ENCODE results near the gene RIOK3.
"Not testable (repeated sequence)": the region's sequence is repeated elsewhere in the genome, so short reads cannot be mapped to it uniquely, and the experiment has no call there.

The RIOK3 gene

GRCh38 chr18:23451491-23451890 lies 1.6 kb upstream of the RIOK3 start:
- no peak for DNase-seq

GRCh38 chr18:23452347-23452727 lies 750 bp upstream of the RIOK3 start:
- DNase-seq, result no peak

- DNase-seq, result no peak
Measured at GRCh38 chr18:23453680-23454058, 582 bp downstream of the RIOK3 start.

- no peak for DNase-seq
Measured at GRCh38 chr18:23456835-23457234, 3.7 kb downstream of the RIOK3 start.

- DNase-seq, result no peak
Measured at GRCh38 chr18:23458830-23459529, 5.9 kb downstream of the RIOK3 start.

GRCh38 chr18:23459530-23459921 lies 6.4 kb downstream of the RIOK3 start:
- no peak for DNase-seq

- no peak for DNase-seq
Measured at GRCh38 chr18:23460285-23461273, 7.5 kb downstream of the RIOK3 start.

GRCh38 chr18:23462876-23463275 lies 9.8 kb downstream of the RIOK3 start:
- no peak for DNase-seq

- DNase-seq, result no peak
Measured at GRCh38 chr18:23468753-23469459, 15.8 kb downstream of the RIOK3 start.

GRCh38 chr18:23470620-23471387 lies 17.7 kb downstream of the RIOK3 start:
- no peak for DNase-seq

GRCh38 chr18:23471486-23471885 lies 18.4 kb downstream of the RIOK3 start:
- no peak for DNase-seq

GRCh38 chr18:23479829-23480505 lies 26.9 kb downstream of the RIOK3 start:
- no peak for DNase-seq

GRCh38 chr18:23484561-23485182 lies 31.6 kb downstream of the RIOK3 start:
- no peak for DNase-seq

GRCh38 chr18:23485386-23485785 lies 32.3 kb downstream of the RIOK3 start:
- no peak for DNase-seq

GRCh38 chr18:23487738-23488570 lies 34.9 kb downstream of the RIOK3 start:
- DNase-seq, result peak; percentile 44

GRCh38 chr18:23489586-23489985 lies 36.5 kb downstream of the RIOK3 start:
- DNase-seq, result not testable (repeated sequence)

- DNase-seq, result no peak
Measured at GRCh38 chr18:23493654-23494053, 40.6 kb downstream of the RIOK3 start.

- DNase-seq, result no peak
Measured at GRCh38 chr18:23494992-23495391, 41.9 kb downstream of the RIOK3 start.

- no peak for DNase-seq
Measured at GRCh38 chr18:23495723-23496440, 42.8 kb downstream of the RIOK3 start.

GRCh38 chr18:23498117-23498516 lies 45.0 kb downstream of the RIOK3 start:
- no peak for DNase-seq
